PC-3 (cell line): ENCODE results near the gene IL9.

Experiments
- EZH2phosphoT487 ChIP-seq: fragments of 300-600 bp; sonication (generic); IDR thresholded peaks from 2 replicates; pipeline ENCODE4 v1.6.1; 2018; ENCODE audit warnings: mild to moderate bottlenecking, antibody characterized with exemption, low read length, borderline replicate concordance
- TF ChIP-seq, protein P1 (sequence below): fragments of 300-600 bp; sonication (generic); conservative IDR thresholded peaks from 2 replicates; pipeline ENCODE4 v1.5.1; 2017; ENCODE audit warnings: antibody characterized with exemption, low read depth, mild to moderate bottlenecking, low read length

- TF ChIP-seq, protein P1, sequence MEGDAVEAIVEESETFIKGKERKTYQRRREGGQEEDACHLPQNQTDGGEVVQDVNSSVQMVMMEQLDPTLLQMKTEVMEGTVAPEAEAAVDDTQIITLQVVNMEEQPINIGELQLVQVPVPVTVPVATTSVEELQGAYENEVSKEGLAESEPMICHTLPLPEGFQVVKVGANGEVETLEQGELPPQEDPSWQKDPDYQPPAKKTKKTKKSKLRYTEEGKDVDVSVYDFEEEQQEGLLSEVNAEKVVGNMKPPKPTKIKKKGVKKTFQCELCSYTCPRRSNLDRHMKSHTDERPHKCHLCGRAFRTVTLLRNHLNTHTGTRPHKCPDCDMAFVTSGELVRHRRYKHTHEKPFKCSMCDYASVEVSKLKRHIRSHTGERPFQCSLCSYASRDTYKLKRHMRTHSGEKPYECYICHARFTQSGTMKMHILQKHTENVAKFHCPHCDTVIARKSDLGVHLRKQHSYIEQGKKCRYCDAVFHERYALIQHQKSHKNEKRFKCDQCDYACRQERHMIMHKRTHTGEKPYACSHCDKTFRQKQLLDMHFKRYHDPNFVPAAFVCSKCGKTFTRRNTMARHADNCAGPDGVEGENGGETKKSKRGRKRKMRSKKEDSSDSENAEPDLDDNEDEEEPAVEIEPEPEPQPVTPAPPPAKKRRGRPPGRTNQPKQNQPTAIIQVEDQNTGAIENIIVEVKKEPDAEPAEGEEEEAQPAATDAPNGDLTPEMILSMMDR = no peak
- no peak for TF ChIP-seq EZH2phosphoT487
Measured at GRCh38 chr5:135851915-135852845, 43.5 kb downstream of the IL9 start.
